Liver (tissue), 9 donors: Measurements from ENCODE around the gene TRPC4. TPM values are rescaled to one million over a fixed set of nuclear protein-coding genes. Genes with fewer than 3 reads are reported as not detected.

Experiments used
- DNase-seq: peaks from one replicate; pipeline ENCODE4 v3.0.0-alpha.2; 2017; ENCODE audit warnings: low spot score
- H3K27ac ChIP-seq, 2 donors: one replicate each; pipeline ENCODE4 v1.7.0; 2013; ENCODE audit warnings: inconsistent platforms in 2 of 2, low read length in 2 of 2, control low read depth in 1 of 2, low read depth in 1 of 2, mild to moderate bottlenecking in 1 of 2
- H3K27me3 ChIP-seq, 4 donors: one replicate each; pipeline versions ENCODE4 v1.6.1 to v1.7.0; 2013; ENCODE audit warnings: low read length in 3 of 4, inconsistent platforms in 1 of 4, mild to moderate bottlenecking in 1 of 4, moderate library complexity in 1 of 4; ENCODE audit not compliant: control insufficient read depth in 4 of 4, insufficient read depth in 4 of 4
- H3K36me3 ChIP-seq, 4 donors: one replicate each; pipeline versions ENCODE4 v1.6.1 to v1.7.0; 2013; ENCODE audit warnings: low read length in 3 of 4, mild to moderate bottlenecking in 3 of 4, low read depth in 1 of 4, moderate library complexity in 1 of 4; ENCODE audit not compliant: control insufficient read depth in 4 of 4, insufficient read depth in 3 of 4
- H3K4me1 ChIP-seq, 4 donors: one replicate each; pipeline versions ENCODE4 v1.6.1 to v1.7.0; 2013; ENCODE audit warnings: low read length in 3 of 4, mild to moderate bottlenecking in 3 of 4, moderate library complexity in 1 of 4; ENCODE audit not compliant: control insufficient read depth in 4 of 4, insufficient read depth in 4 of 4
- H3K4me3 ChIP-seq, 3 donors: one replicate each; pipeline versions ENCODE4 v1.6.1 to v1.7.0; 2013; ENCODE audit warnings: low read length in 3 of 3, control low read depth in 1 of 3, low read depth in 1 of 3, mild to moderate bottlenecking in 1 of 3
- H3K9ac ChIP-seq, 2 donors: one replicate each; pipeline ENCODE4 v1.7.0; 2013; ENCODE audit warnings: low read length in 2 of 2, mild to moderate bottlenecking in 2 of 2, moderate library complexity in 2 of 2, control low read depth in 1 of 2, low read depth in 1 of 2
- H3K9me3 ChIP-seq, 4 donors: one replicate each; pipeline versions ENCODE4 v1.6.1 to v1.7.0; 2013; ENCODE audit warnings: low read length in 3 of 4; ENCODE audit not compliant: control insufficient read depth in 4 of 4
- EGR1 ChIP-seq, 2 donors: IDR thresholded peaks; 2 replicates each; pipeline ENCODE4 v1.6.1; 2016 to 2018; ENCODE audit warnings: antibody characterized with exemption in 2 of 2, low read depth in 2 of 2
- FOXA1 ChIP-seq: IDR thresholded peaks from 2 replicates; pipeline ENCODE4 v1.6.1; 2016; ENCODE audit warnings: antibody characterized with exemption
- FOXA2 ChIP-seq: IDR thresholded peaks from 2 replicates; pipeline ENCODE4 v1.6.1; 2016; ENCODE audit warnings: antibody characterized with exemption
- GABPA ChIP-seq, 2 donors: IDR thresholded peaks in 1 of 2; conservative IDR thresholded peaks in 1 of 2; 2 replicates each; pipeline ENCODE4 v1.6.1; 2016; ENCODE audit warnings: antibody characterized with exemption in 2 of 2, mild to moderate bottlenecking in 1 of 2, moderate library complexity in 1 of 2
- HNF4G ChIP-seq: IDR thresholded peaks from 2 replicates; pipeline ENCODE4 v1.6.1; 2016; ENCODE audit warnings: antibody characterized with exemption
- MAX ChIP-seq: IDR thresholded peaks from 2 replicates; pipeline ENCODE4 v1.6.1; 2016; ENCODE audit warnings: antibody characterized with exemption
- NR2F2 ChIP-seq: IDR thresholded peaks from 2 replicates; pipeline ENCODE4 v1.6.1; 2016; ENCODE audit warnings: antibody characterized with exemption
- RAD21 ChIP-seq, 2 donors: IDR thresholded peaks; 2 replicates each; pipeline ENCODE4 v1.6.1; 2016; ENCODE audit warnings: antibody characterized with exemption in 2 of 2, mild to moderate bottlenecking in 2 of 2
- REST ChIP-seq: IDR thresholded peaks from 2 replicates; pipeline ENCODE4 v1.6.1; 2016; ENCODE audit warnings: antibody characterized with exemption, mild to moderate bottlenecking
- RXRA ChIP-seq, 2 donors: IDR thresholded peaks; 2 replicates each; pipeline ENCODE4 v1.6.1; 2017 to 2018; ENCODE audit warnings: antibody characterized with exemption in 2 of 2, mild to moderate bottlenecking in 1 of 2
- TAF1 ChIP-seq: conservative IDR thresholded peaks from 2 replicates; pipeline ENCODE4 v1.6.1; 2016; ENCODE audit warnings: antibody characterized with exemption, mild to moderate bottlenecking
- YY1 ChIP-seq: IDR thresholded peaks from 2 replicates; pipeline ENCODE4 v1.6.1; 2016; ENCODE audit warnings: antibody characterized with exemption, mild to moderate bottlenecking
- WGBS: extraction: QIAGEN DNeasy Blood & Tissue Kit; methylation state at CpG from one replicate; pipeline ENCODE4 v1.1.7; 2013; 5-methylcytosine and 5-hydroxymethylcytosine counted together
- polyA plus RNA-seq, 2 donors: library from polyadenylated mRNA; stranded (reverse) in 1 of 2; unstranded in 1 of 2; fragments of 200-250 nt in 1 of 2; fragments of >200 nt in 1 of 2; fragmentation: Nextera tagmentation in 1 of 2; extraction: Ambion mirVana in 1 of 2; gene quantifications; one replicate each; pipeline versions ENCODE4 v1.2.1 to v1.2.3, GENCODE V29; 2013 to 2015
- total RNA-seq, 2 donors: library from RNA; depleted of rRNA; stranded (reverse); fragments of >200 nt; gene quantifications; one replicate each; pipeline ENCODE4 v1.2.3, GENCODE V29; 2014
- donor health status: healthy.
- donor health status: healthy.
- donor health status: healthy.
- donor health status: healthy.
- donor health status: healthy.

TRPC4 gene
- total and polyA plus RNA-seq, 4 donors = 0.04 to 0.17 (median 0.05) TPM; not detected in 1

- Histone ChIP-seq H3K9ac (no peak overlapping the region), H3K27ac (no peak overlapping the region), H3K4me1 (no peaks in the 10 kb centered on the region), H3K36me3 (no peaks in the 10 kb centered on the region), H3K27me3 (no peaks in the 10 kb centered on the region), H3K9me3 (peaks cover 0 to 4% (median 0%) of the 10 kb centered on the region in 4 donors), H3K4me3 (no peak overlapping the region)
- 84% methylated on average over 3 of the region's 3 CpGs for WGBS
- no peak for DNase-seq
- no peak for TF ChIP-seq GABPA (IDR thresholded peaks at IDR 0.05 in 1 of 2, conservative IDR thresholded peaks at IDR 0.05 in 1 of 2)
- TF ChIP-seq HNF4G = no peak
- no peak for TF ChIP-seq TAF1
- TF ChIP-seq EGR1 (IDR thresholded peaks at IDR 0.05; ENCODE audit: low read depth in 2 of 2) = no peak
- TF ChIP-seq FOXA2 = no peak
- no peak for TF ChIP-seq NR2F2
Observed at GRCh38 chr13:37695200-37695599, 174.4 kb downstream of the TRPC4 start.

GRCh38 chr13:37690361-37690760 lies 179.2 kb downstream of the TRPC4 start:
- TF ChIP-seq HNF4G = no peak
- TF ChIP-seq YY1 = no peak
- no peak for TF ChIP-seq TAF1
- no peak for TF ChIP-seq FOXA1
- no peak overlapping the region for H3K9ac ChIP-seq
- no peak overlapping the region for H3K4me3 ChIP-seq
- no peaks in the 10 kb centered on the region for H3K27me3 ChIP-seq
- no peak overlapping the region for H3K27ac ChIP-seq
- no peak for DNase-seq
- peaks cover 0 to 4% (median 0%) of the 10 kb centered on the region in 4 donors for H3K9me3 ChIP-seq
- 92% methylated on average over 5 of the region's 5 CpGs for WGBS
- H3K36me3 ChIP-seq = no peaks in the 10 kb centered on the region
- H3K4me1 ChIP-seq = no peaks in the 10 kb centered on the region

- peaks cover 0 to 2% (median 0%) of the 10 kb centered on the region in 4 donors for H3K9me3 ChIP-seq
- no peaks in the 10 kb centered on the region for H3K36me3 ChIP-seq
- TF ChIP-seq RAD21 (IDR thresholded peaks at IDR 0.05) = no peak
- no peak for TF ChIP-seq REST
- TF ChIP-seq GABPA (IDR thresholded peaks at IDR 0.05 in 1 of 2, conservative IDR thresholded peaks at IDR 0.05 in 1 of 2) = no peak
- no peak for TF ChIP-seq RXRA (IDR thresholded peaks at IDR 0.05)
- no peak for TF ChIP-seq YY1
- TF ChIP-seq MAX = no peak
- 92% methylated on average over 2 of the region's 2 CpGs for WGBS
- no peak overlapping the region for H3K4me3 ChIP-seq
- H3K27me3 ChIP-seq = no peaks in the 10 kb centered on the region
- H3K9ac ChIP-seq = no peak overlapping the region
- H3K4me1 ChIP-seq = no peaks in the 10 kb centered on the region
- no peak for DNase-seq
- no peak overlapping the region for H3K27ac ChIP-seq
Observed at GRCh38 chr13:37686501-37686900, 183.1 kb downstream of the TRPC4 start.
